ENCODE measurements around the gene MRPL32.

The MRPL32 gene

GRCh38 chr7:42967391-42967790, 35.2 kb downstream of the MRPL32 start:
- DNase-seq: no peak

GRCh38 chr7:42972699-42973500, 40.7 kb downstream of the MRPL32 start:
- no peak for DNase-seq

GRCh38 chr7:42976371-42976770, 44.2 kb downstream of the MRPL32 start:
- no peak for DNase-seq

- no peak for DNase-seq
These were observed 46.3 kb downstream of the MRPL32 start for GRCh38 chr7:42978496-42978895.

GRCh38 chr7:42980084-42980483, 47.9 kb downstream of the MRPL32 start:
- DNase-seq: no peak

GRCh38 chr7:42980514-42980913, 48.3 kb downstream of the MRPL32 start:
- no peak for DNase-seq

GRCh38 chr7:42981601-42982000, 49.4 kb downstream of the MRPL32 start:
- peak; percentile 19 to 37 for DNase-seq

GRCh38 chr7:42982604-42983115, 50.5 kb downstream of the MRPL32 start:
- no peak for DNase-seq

GRCh38 chr7:42984137-42984536, 52.0 kb downstream of the MRPL32 start:
- DNase-seq: no peak

GRCh38 chr7:42986213-42986612, 54.0 kb downstream of the MRPL32 start:
- DNase-seq: no peak

GRCh38 chr7:42986781-42987248, 54.6 kb downstream of the MRPL32 start:
- DNase-seq: no peak

All from inflammatory macrophage (primary cell).